ENCODE data around the gene B3GALT6.

DNA sequence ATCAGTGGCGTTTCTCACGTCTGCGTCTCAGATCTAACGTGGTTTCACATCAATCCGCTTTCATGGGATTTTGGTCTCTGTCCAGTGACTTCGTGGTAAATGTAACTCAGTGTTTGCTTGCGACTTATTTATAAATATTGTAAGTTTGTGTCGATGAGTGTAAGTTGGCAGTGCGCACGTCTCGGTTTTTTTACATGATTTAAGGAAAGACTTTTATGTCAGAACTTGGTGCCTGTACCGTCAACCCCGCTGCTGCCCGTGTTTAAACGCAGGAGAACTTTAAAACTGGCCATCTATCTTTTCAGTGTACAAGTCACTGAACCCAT lies 1.5 kb downstream of the B3GALT6 start:
- TF ChIP-seq EZH2 (IDR thresholded peaks at IDR 0.05; ENCODE audit: low read length, unreplicated experiment): no peak
- TF ChIP-seq, protein P1, sequence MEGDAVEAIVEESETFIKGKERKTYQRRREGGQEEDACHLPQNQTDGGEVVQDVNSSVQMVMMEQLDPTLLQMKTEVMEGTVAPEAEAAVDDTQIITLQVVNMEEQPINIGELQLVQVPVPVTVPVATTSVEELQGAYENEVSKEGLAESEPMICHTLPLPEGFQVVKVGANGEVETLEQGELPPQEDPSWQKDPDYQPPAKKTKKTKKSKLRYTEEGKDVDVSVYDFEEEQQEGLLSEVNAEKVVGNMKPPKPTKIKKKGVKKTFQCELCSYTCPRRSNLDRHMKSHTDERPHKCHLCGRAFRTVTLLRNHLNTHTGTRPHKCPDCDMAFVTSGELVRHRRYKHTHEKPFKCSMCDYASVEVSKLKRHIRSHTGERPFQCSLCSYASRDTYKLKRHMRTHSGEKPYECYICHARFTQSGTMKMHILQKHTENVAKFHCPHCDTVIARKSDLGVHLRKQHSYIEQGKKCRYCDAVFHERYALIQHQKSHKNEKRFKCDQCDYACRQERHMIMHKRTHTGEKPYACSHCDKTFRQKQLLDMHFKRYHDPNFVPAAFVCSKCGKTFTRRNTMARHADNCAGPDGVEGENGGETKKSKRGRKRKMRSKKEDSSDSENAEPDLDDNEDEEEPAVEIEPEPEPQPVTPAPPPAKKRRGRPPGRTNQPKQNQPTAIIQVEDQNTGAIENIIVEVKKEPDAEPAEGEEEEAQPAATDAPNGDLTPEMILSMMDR (conservative IDR thresholded peaks at IDR 0.05; ENCODE audit: low read depth, low read length): no peak

Data from PC-3 (cell line).